Lower lobe of right lung (tissue), 2 donors: ENCODE results near the gene NXNL2. TPM values are rescaled to one million over a fixed set of nuclear protein-coding genes. Genes with fewer than 3 reads are reported as not detected.

Source experiments
- ATAC-seq, 2 donors: fragments of 200-7000 bp; cut with Tn5 transposase; one replicate each; pipeline ENCODE4 v1.9.1; 2020 to 2022; ENCODE audit warnings: mild to moderate bottlenecking in 2 of 2, moderate library complexity in 2 of 2
- DNase-seq: peaks from one replicate; pipeline ENCODE4 v3.0.0-alpha.2; 2020
- H3K27ac ChIP-seq: fragments of 200-600 bp; one replicate; pipeline ENCODE4 v1.8.0; 2022
- H3K27me3 ChIP-seq: fragments of 200-600 bp; one replicate; pipeline ENCODE4 v1.8.0; 2022; ENCODE audit warnings: low read depth
- H3K36me3 ChIP-seq: fragments of 200-600 bp; one replicate; pipeline ENCODE4 v1.8.0; 2022; ENCODE audit warnings: mild to moderate bottlenecking
- H3K4me1 ChIP-seq: fragments of 200-600 bp; one replicate; pipeline ENCODE4 v1.8.0; 2022
- H3K4me3 ChIP-seq: fragments of 200-600 bp; one replicate; pipeline ENCODE4 v1.8.0; 2022; ENCODE audit warnings: mild to moderate bottlenecking
- H3K9me3 ChIP-seq: fragments of 200-600 bp; one replicate; pipeline ENCODE4 v1.8.0; 2022
- intact Hi-C: fragments of 100-400 bp; cut with DNase I; formaldehyde crosslinking; loops from one replicate; pipeline ENCODE4 v1.11.0; 2022
- total RNA-seq: library from RNA; stranded (reverse); fragmentation: NEBNext Ultra II Directional; extraction: Animal tissue kit (Norgen Biotek cat#: 25700); gene quantifications from one replicate; pipeline ENCODE4 v1.2.1, GENCODE V29; 2021
- TF ChIP-seq, protein P1 (sequence below): fragments of 200-600 bp; IDR thresholded peaks from one replicate; pipeline ENCODE4 v1.8.0; 2022; ENCODE audit warnings: antibody characterized with exemption, mild to moderate bottlenecking
- donor health status: DM: no; HTN: yes; CAD: no; lungs with severe emphysema.

Gene NXNL2
- total RNA-seq, 1 donor from 2014 or later: 0.71 TPM

DNA sequence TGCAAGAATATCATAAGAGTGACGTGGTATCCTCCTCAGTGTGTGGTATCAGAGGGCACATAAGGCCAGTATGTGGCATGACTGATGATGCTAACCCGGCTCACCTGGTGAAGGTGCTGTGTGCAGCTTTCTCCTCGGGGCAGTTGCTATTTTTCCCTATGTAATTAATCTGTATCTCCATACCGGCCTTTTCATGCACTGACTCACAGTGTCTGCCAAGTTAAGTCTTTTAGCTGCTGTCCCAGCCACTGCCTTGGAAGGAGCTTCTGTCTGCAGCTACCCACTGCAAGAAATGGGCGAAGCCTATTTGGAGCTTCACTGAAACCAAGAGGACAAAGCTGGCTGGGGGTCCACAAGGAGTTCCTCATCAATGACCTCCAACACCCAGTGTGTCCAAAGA is 46.0 kb downstream of the NXNL2 start:
- H3K27ac ChIP-seq: no peak overlapping the region
- no peaks in the 10 kb centered on the region for H3K9me3 ChIP-seq
- intact Hi-C loops: no loop called here
- H3K27me3 ChIP-seq: no peaks in the 10 kb centered on the region
- TF ChIP-seq, protein P1, sequence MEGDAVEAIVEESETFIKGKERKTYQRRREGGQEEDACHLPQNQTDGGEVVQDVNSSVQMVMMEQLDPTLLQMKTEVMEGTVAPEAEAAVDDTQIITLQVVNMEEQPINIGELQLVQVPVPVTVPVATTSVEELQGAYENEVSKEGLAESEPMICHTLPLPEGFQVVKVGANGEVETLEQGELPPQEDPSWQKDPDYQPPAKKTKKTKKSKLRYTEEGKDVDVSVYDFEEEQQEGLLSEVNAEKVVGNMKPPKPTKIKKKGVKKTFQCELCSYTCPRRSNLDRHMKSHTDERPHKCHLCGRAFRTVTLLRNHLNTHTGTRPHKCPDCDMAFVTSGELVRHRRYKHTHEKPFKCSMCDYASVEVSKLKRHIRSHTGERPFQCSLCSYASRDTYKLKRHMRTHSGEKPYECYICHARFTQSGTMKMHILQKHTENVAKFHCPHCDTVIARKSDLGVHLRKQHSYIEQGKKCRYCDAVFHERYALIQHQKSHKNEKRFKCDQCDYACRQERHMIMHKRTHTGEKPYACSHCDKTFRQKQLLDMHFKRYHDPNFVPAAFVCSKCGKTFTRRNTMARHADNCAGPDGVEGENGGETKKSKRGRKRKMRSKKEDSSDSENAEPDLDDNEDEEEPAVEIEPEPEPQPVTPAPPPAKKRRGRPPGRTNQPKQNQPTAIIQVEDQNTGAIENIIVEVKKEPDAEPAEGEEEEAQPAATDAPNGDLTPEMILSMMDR: no peak
- peaks cover 12% of the 10 kb centered on the region for H3K4me1 ChIP-seq
- no peak for DNase-seq
- no peak for ATAC-seq
- no peak overlapping the region for H3K4me3 ChIP-seq
- no peaks in the 10 kb centered on the region for H3K36me3 ChIP-seq

DNA sequence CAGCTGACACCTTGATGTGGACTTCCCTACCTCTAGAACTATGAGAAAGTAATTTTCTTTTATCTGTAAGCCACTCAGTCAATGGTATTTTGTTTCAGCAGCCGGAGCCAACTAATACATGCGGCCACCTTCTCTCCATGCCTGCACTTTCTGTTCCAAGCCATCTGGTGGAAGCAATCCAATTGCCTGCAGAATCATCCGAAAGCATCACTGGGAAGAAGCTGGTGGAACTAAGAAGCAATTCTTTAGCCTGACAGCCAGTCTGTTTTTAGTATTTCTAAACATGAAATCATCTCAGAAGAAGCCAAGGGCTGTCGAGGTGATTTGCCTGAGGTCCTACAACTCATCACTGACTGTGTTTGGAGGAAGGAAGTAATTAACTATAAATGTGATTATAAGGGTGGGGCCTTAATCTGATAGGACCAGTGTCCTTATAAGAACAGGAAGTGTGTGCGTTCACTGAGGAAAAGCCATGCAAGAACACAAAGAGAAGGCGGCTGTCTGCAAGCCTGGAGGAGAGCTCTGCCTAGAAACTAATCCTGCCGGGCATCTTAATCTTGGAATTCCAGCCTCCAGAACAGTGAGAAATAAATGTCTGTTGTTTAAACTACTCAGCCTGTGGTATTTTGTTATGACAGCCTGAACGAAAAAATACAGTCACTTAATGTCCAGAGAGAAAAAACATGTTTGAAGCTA is 49.1 kb downstream of the NXNL2 start:
- H3K36me3 ChIP-seq: no peaks in the 10 kb centered on the region
- no peak overlapping the region for H3K4me3 ChIP-seq
- no peak for DNase-seq
- no peaks in the 10 kb centered on the region for H3K9me3 ChIP-seq
- H3K27ac ChIP-seq: no peak overlapping the region
- peaks cover 3% of the 10 kb centered on the region for H3K4me1 ChIP-seq
- TF ChIP-seq, protein P1: no peak
- intact Hi-C loops: no loop called here
- ATAC-seq: no peak
- H3K27me3 ChIP-seq: no peaks in the 10 kb centered on the region

DNA sequence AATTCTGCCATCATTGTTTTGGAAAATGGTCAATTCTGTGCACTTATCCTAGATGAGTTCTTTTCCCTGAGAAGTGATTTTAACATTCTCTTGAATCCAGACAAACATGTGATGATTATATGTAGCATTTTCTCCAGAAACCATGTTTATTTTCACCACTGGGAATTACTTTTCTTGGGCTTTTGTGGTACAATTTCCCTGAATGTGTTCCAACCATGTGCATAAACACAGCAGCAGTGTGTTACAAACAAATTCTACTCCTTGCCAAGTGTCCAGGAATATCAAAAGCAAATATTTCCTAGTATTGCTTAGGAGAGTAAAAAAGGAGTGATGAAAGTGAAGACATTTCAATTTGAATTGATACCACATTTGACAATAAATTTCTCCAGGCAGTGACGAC is 50.4 kb downstream of the NXNL2 start:
- Histone ChIP-seq H3K4me1 (peaks cover 3% of the 10 kb centered on the region), H3K4me3 (no peak overlapping the region), H3K27me3 (no peaks in the 10 kb centered on the region), H3K9me3 (no peaks in the 10 kb centered on the region), H3K36me3 (no peaks in the 10 kb centered on the region), H3K27ac (no peak overlapping the region)
- DNase-seq: no peak
- ATAC-seq: no peak
- TF ChIP-seq, protein P1: no peak
- intact Hi-C loops: no loop called here

DNA sequence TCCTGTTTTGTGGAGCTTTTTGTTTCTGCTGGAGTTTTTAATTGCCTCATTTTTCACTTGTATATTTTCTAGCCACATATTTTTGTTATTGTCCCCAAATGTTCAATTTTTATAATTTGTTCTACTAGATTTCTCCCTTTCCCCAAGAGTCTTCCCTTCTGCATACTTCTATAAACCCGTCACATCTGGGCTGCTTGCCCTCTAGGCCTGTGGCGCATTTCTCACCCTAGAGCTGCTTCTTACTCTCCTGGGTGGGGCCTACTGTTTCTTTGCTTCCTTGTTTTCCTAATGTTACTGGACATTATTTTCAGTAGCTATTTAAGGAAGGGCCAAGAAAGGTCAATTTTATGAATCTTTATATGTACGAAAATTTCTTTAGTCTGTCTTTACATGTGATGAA is 51.5 kb downstream of the NXNL2 start:
- Histone ChIP-seq H3K4me1 (peaks cover 3% of the 10 kb centered on the region), H3K27ac (no peak overlapping the region), H3K27me3 (no peaks in the 10 kb centered on the region), H3K4me3 (no peak overlapping the region), H3K9me3 (no peaks in the 10 kb centered on the region), H3K36me3 (no peaks in the 10 kb centered on the region)
- ATAC-seq: no peak
- intact Hi-C loops: no loop called here
- DNase-seq: no peak
- TF ChIP-seq, protein P1: no peak

DNA sequence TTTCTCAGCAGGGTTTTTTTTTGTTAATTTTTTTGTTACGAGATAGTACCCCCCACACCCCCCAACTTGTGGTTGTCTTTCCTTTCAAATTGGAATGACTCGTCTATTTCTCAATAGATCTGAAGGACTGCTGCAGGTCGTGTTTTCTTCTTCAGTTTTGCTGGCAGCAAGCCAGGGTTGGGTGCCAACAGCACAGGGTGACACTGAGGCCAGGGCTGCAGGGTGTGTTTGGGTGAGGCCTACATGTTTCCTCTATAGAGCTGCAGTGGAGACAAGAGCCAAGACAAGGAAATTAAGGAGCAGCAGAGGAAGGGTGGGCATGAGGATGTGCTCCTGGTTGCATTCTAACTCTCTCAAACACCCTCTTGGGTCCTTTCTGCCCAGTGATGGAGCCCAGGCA is 52.2 kb downstream of the NXNL2 start:
- ATAC-seq (no peak), DNase-seq (no peak)
- H3K36me3 ChIP-seq: no peaks in the 10 kb centered on the region
- H3K27me3 ChIP-seq: no peaks in the 10 kb centered on the region
- H3K4me1 ChIP-seq: peaks cover 3% of the 10 kb centered on the region
- no peak overlapping the region for H3K27ac ChIP-seq
- no peaks in the 10 kb centered on the region for H3K9me3 ChIP-seq
- TF ChIP-seq, protein P1: no peak
- H3K4me3 ChIP-seq: no peak overlapping the region
- intact Hi-C loops: no loop called here
